ENCODE data around the gene MRPL43. TPM values are rescaled to one million over a fixed set of nuclear protein-coding genes. Genes with fewer than 3 reads are reported as not detected.
"Not testable (repeated sequence)": the region's sequence is repeated elsewhere in the genome, so short reads cannot be mapped to it uniquely, and the experiment has no call there.

MRPL43 gene
- total RNA-seq (10 to 100 TPM; 31.0 to 49.3 (median 36.2) TPM), polyA plus RNA-seq (10 to 100 TPM; 67.7 to 93.5 TPM)

DNA sequence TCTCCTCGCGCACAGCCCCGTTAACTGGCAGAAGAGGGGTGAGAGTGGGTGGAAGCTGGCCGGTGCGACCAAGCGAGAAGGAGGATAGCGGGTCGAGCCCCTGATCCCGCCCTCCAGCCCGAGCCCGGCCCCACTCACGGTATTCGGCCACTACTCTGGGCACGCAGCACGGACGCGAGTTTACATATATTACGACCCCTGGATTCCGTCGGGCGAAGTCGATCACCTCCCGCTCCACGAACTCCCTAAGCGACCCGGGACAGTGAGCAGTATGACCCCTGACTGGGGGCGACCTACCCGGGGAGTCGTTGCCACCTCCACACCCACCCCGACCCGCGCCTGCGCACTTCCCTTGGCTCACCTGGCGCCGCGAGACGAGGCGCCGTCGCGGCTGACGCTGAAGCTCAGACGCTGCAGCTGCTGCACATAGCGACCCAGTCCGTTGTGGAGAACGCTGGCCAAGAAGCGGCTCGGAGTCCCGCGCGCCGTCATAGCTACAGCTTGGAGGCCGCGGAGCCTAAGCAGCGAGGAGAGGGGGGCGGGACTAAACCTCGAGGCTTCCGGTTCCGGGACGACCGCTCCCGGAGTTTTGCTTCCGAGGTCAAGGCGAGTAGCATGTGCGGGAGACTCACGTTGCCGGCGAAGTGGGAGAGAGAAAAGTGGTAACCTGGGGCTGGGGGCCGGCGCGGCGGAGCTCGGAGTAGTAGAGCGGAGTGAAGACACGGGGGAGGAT lies at the start of gene MRPL43, which contains the start of gene TWNK:
TSS of gene MRPL43 (minus strand) at position 546 of the 733 bp plus-strand sequence. CDS start at position 492, 54 bp downstream.
TSS of gene TWNK (plus strand) at position 592 of the 733 bp plus-strand sequence. CDS start 668 bp downstream, outside the sequence.
- no peaks in the 10 kb centered on the region for H3K27me3 ChIP-seq
- peak within 1 kb of the TSS; percentile 35 to 72 (median 66) for H3K27ac ChIP-seq
- H3K36me3 ChIP-seq: peaks cover 0 to 3% (median 0%) of the 10 kb centered on the region in 3 donors
- 1% methylated on average over 72 to 75 of the region's 75 CpGs for WGBS, 2 donors
- no peak for FAIRE-seq
- peak within 1 kb of the TSS; percentile 74 to 96 (median 84) for H3K4me3 ChIP-seq
- TF ChIP-seq, protein P1, sequence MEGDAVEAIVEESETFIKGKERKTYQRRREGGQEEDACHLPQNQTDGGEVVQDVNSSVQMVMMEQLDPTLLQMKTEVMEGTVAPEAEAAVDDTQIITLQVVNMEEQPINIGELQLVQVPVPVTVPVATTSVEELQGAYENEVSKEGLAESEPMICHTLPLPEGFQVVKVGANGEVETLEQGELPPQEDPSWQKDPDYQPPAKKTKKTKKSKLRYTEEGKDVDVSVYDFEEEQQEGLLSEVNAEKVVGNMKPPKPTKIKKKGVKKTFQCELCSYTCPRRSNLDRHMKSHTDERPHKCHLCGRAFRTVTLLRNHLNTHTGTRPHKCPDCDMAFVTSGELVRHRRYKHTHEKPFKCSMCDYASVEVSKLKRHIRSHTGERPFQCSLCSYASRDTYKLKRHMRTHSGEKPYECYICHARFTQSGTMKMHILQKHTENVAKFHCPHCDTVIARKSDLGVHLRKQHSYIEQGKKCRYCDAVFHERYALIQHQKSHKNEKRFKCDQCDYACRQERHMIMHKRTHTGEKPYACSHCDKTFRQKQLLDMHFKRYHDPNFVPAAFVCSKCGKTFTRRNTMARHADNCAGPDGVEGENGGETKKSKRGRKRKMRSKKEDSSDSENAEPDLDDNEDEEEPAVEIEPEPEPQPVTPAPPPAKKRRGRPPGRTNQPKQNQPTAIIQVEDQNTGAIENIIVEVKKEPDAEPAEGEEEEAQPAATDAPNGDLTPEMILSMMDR (IDR thresholded peaks at IDR 0.05): no peak
- peak; percentile 76 to 92 (median 86) for DNase-seq
- H3K4me1 ChIP-seq: peaks cover 7 to 27% (median 14%) of the 10 kb centered on the region in 3 donors
- peak; percentile 87 to 96 (median 94) for ATAC-seq
- no peaks in the 10 kb centered on the region for H3K9me3 ChIP-seq
- intact Hi-C loops (cut with DNase I): no loop called here

DNA sequence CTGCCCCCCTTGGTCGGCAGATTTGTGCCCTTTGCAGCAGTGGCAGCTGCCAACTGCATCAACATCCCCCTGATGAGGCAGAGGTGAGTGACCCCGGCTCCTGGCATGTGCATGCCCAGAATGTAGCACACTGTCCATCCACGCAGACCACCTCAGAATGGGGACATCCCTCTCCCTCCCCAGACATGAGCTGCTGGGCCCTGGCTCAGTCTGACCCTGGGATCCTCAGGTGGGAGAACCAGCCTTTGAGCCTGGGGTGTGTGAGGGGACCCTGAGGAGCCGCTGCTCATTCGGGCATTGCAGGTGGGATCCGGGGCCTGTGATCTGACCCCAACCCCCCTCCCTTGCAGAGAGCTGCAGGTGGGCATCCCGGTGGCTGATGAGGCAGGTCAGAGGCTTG lies 49.4 kb upstream of the MRPL43 start:
- WGBS, 2 donors: 77 to 79% methylated on average over 7 of the region's 7 CpGs
- Histone ChIP-seq H3K4me1 (peaks cover 0 to 14% (median 0%) of the 10 kb centered on the region in 3 donors), H3K9me3 (no peaks in the 10 kb centered on the region), H3K4me3 (no peak overlapping the region), H3K27me3 (no peaks in the 10 kb centered on the region), H3K36me3 (peaks cover 0 to 25% (median 18%) of the 10 kb centered on the region in 3 donors), H3K27ac (no peak overlapping the region)
- FAIRE-seq (no peak), DNase-seq (no peak), ATAC-seq (no peak)
- TF ChIP-seq, protein P1 (IDR thresholded peaks at IDR 0.05): no peak
- intact Hi-C loops (cut with DNase I): no loop called here

DNA sequence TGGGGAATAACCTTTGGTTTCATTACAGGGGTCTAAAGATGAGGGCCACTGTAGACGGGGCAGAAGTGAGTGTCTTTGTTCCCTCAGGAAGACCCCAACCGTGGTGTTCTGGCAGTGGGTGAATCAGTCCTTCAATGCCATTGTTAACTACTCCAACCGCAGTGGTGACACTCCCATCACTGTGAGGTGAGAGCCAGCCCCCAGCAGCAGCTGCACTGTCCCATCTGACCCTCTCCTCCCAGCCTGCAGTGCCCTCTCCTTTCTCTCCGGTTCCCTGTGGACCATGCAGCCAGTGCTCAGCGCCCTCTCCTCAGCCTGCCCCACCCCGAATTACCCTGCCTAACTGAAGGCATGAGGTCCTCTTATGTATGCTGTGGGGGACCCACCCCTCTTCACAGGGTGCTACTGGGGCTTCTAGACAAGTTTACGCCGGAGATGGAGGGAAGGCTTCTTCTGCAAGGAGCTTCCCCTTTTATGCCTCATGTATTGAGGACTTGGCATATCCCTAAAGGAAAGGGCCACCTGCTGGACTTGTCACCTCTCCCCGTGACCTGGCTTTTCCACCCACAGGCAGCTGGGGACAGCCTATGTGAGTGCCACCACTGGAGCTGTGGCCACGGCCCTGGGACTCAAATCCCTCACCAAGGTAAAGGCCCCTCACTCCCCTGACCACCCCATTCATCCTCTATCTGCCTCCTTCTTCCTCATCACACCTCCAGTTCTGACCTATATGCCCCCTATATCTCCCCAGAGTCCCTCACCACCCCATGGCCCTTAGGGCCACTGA lies 48.8 kb upstream of the MRPL43 start:
- WGBS, 2 donors: 83% methylated on average over 10 of the region's 10 CpGs
- H3K36me3 ChIP-seq: peaks cover 0 to 25% (median 18%) of the 10 kb centered on the region in 3 donors

DNA sequence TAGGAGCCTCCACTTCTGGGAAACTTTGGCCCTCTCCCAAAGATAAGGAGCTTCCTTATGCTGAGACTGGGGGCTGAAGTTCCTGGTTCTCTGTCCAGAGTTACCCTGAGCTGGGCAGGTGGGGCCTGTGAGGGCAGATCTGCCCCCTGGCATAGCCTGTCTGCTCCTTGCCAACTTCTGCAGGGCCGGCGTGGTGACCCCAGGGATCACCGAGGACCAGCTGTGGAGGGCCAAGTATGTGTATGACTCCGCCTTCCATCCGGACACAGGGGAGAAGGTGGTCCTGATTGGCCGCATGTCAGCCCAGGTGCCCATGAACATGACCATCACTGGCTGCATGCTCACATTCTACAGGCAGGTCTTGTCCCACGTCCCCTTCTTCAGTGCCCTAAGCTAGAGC lies 48.0 kb upstream of the MRPL43 start:
- FAIRE-seq: no peak
- H3K27me3 ChIP-seq: no peaks in the 10 kb centered on the region
- peaks cover 0 to 12% (median 0%) of the 10 kb centered on the region in 3 donors for H3K4me1 ChIP-seq
- intact Hi-C loops (cut with DNase I): no loop called here
- ATAC-seq: no peak
- peaks cover 0 to 25% (median 18%) of the 10 kb centered on the region in 3 donors for H3K36me3 ChIP-seq
- no peak overlapping the region for H3K4me3 ChIP-seq
- 89 to 91% methylated on average over 7 of the region's 7 CpGs for WGBS, 2 donors
- TF ChIP-seq, protein P1 (IDR thresholded peaks at IDR 0.05): no peak
- no peaks in the 10 kb centered on the region for H3K9me3 ChIP-seq
- DNase-seq: peak in 1 of 6 donors; percentile 72
- H3K27ac ChIP-seq: no peak overlapping the region

More for the DNA sequence above, 48.8 kb upstream of the MRPL43 start:
- ATAC-seq (no peak), FAIRE-seq (no peak), DNase-seq (no peak)
- intact Hi-C loops (cut with DNase I): no loop called here
- Histone ChIP-seq H3K9me3 (no peaks in the 10 kb centered on the region), H3K27me3 (no peaks in the 10 kb centered on the region), H3K4me3 (no peak overlapping the region), H3K4me1 (peaks cover 0 to 9% (median 0%) of the 10 kb centered on the region in 3 donors), H3K27ac (no peak overlapping the region)
- TF ChIP-seq, protein P1 (IDR thresholded peaks at IDR 0.05): no peak

DNA sequence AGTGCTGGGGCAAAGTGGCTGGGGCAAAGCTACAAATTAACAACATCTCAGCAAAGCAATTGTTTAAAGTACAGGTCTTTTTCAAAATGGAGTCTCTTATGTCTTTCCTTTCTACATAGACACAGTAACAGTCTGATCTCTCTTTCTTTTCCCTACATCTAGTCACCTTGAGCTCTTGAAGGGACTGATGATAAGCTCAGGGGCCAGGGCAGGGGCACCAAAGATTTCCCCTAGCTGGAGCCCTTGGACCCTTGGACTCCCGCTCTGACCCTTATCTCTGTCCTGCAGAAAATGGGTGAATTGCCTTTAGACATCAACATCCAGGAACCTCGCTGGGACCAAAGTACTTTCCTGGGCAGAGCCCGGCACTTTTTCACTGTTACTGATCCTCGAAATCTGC lies 47.1 kb upstream of the MRPL43 start:
- ATAC-seq; intact Hi-C loops (cut with DNase I); H3K9me3 ChIP-seq; DNase-seq; H3K27me3 ChIP-seq; H3K4me3 ChIP-seq; FAIRE-seq; H3K27ac ChIP-seq: not testable (repeated sequence)
- H3K36me3 ChIP-seq: peaks cover 0 to 25% (median 18%) of the 10 kb centered on the region in 3 donors
- 87 to 90% methylated on average over 4 of the region's 4 CpGs for WGBS, 2 donors
- peaks cover 0 to 12% (median 0%) of the 10 kb centered on the region in 3 donors for H3K4me1 ChIP-seq
